Measurements from ENCODE around the gene NOX5. TPM values are rescaled to one million over a fixed set of nuclear protein-coding genes. Genes with fewer than 3 reads are reported as not detected.

The NOX5 gene
- total RNA-seq, 2 donors from 2014 or later = 0.26 TPM; not detected in 1

GRCh38 chr15:68979006-68979405 is 35.5 kb upstream of the NOX5 start:
- intact Hi-C loops (cut with DNase I) = no loop called here
- 71 to 76% methylated on average over 3 of the region's 3 CpGs for WGBS, 2 donors
- TF ChIP-seq CTCF (IDR thresholded peaks at IDR 0.05) (no peak), POLR2A (IDR thresholded peaks at IDR 0.05) (no peak)
- peaks cover 7% of the 10 kb centered on the region for H3K4me1 ChIP-seq
- ATAC-seq (no peak), DNase-seq (no peak)
- H3K36me3 ChIP-seq (replicated peaks in 1 of 2; ENCODE audit: insufficient read depth in 1 of 2, low read depth in 2 of 2) = no peaks in the 10 kb centered on the region
- H3K27me3 ChIP-seq = no peaks in the 10 kb centered on the region
- H3K4me3 ChIP-seq = no peak overlapping the region
- H3K27ac ChIP-seq = no peak overlapping the region
- no peaks in the 10 kb centered on the region for H3K9me3 ChIP-seq

GRCh38 chr15:68979816-68980215 is 34.7 kb upstream of the NOX5 start:
- WGBS, 2 donors = 69 to 75% methylated on average over 1 of the region's 1 CpG
- intact Hi-C loops (cut with DNase I) = no loop called here
- Histone ChIP-seq H3K4me3 (no peak overlapping the region), H3K27ac (no peak overlapping the region), H3K27me3 (no peaks in the 10 kb centered on the region), H3K4me1 (peaks cover 12% of the 10 kb centered on the region), H3K9me3 (no peaks in the 10 kb centered on the region), H3K36me3 (replicated peaks in 1 of 2; ENCODE audit: insufficient read depth in 1 of 2, low read depth in 2 of 2) (no peaks in the 10 kb centered on the region)
- no peak for DNase-seq
- TF ChIP-seq POLR2A (IDR thresholded peaks at IDR 0.05) (no peak), CTCF (IDR thresholded peaks at IDR 0.05) (no peak)
- ATAC-seq = no peak

GRCh38 chr15:68980786-68981185 is 33.7 kb upstream of the NOX5 start:
- Histone ChIP-seq H3K4me3 (no peak overlapping the region), H3K27me3 (no peaks in the 10 kb centered on the region), H3K27ac (no peak overlapping the region), H3K9me3 (no peaks in the 10 kb centered on the region), H3K4me1 (peaks cover 12% of the 10 kb centered on the region), H3K36me3 (replicated peaks in 1 of 2; ENCODE audit: insufficient read depth in 1 of 2, low read depth in 2 of 2) (no peaks in the 10 kb centered on the region)
- ATAC-seq (no peak), DNase-seq (no peak)
- intact Hi-C loops (cut with DNase I) = no loop called here
- TF ChIP-seq CTCF (IDR thresholded peaks at IDR 0.05) (no peak), POLR2A (IDR thresholded peaks at IDR 0.05) (no peak)

GRCh38 chr15:68981941-68982340 is 32.6 kb upstream of the NOX5 start:
- H3K4me1 ChIP-seq = peaks cover 12% of the 10 kb centered on the region
- WGBS, 2 donors = 91 to 93% methylated on average over 4 of the region's 4 CpGs
- no peak for DNase-seq
- no peak for TF ChIP-seq POLR2A (IDR thresholded peaks at IDR 0.05)
- TF ChIP-seq CTCF (IDR thresholded peaks at IDR 0.05) = no peak
- H3K27me3 ChIP-seq = no peaks in the 10 kb centered on the region
- H3K27ac ChIP-seq = no peak overlapping the region
- H3K36me3 ChIP-seq (replicated peaks in 1 of 2; ENCODE audit: insufficient read depth in 1 of 2, low read depth in 2 of 2) = no peaks in the 10 kb centered on the region
- ATAC-seq = no peak
- no peak overlapping the region for H3K4me3 ChIP-seq
- no peaks in the 10 kb centered on the region for H3K9me3 ChIP-seq
- intact Hi-C loops (cut with DNase I) = no loop called here

GRCh38 chr15:68982976-68983563 is 31.4 kb upstream of the NOX5 start:
- DNase-seq (no peak), ATAC-seq (no peak)
- Histone ChIP-seq H3K4me1 (peaks cover 12% of the 10 kb centered on the region), H3K9me3 (no peaks in the 10 kb centered on the region), H3K4me3 (no peak overlapping the region), H3K36me3 (replicated peaks in 1 of 2; ENCODE audit: insufficient read depth in 1 of 2, low read depth in 2 of 2) (no peaks in the 10 kb centered on the region), H3K27ac (no peak overlapping the region), H3K27me3 (no peaks in the 10 kb centered on the region)
- TF ChIP-seq CTCF (IDR thresholded peaks at IDR 0.05) = no peak
- no peak for TF ChIP-seq POLR2A (IDR thresholded peaks at IDR 0.05)
- WGBS, 2 donors = 94% methylated on average over 6 of the region's 6 CpGs
- intact Hi-C loops (cut with DNase I) = no loop called here

Measured in body of pancreas (tissue), 4 donors.